Measurements from ENCODE around the gene ITGB8.

DNA sequence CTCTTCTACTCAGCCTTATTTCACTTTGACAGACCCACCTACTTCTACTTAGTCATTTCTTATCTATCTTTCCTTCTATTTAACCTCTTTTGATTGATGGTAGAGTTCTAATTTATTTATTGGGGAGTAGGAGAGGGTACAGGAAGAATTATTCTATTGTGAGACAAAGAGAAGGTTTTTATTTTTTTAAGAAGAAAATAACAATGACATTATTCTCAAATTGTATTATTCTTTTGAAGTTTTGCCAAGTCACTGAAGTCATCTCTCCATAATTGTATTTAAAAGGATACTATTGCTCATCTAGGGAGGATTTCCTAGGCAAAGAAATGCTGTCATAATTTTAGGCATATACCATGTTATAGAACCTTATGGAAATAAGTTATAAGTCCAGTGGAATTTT lies 52.7 kb downstream of the ITGB8 start:
- TF ChIP-seq, protein P1, sequence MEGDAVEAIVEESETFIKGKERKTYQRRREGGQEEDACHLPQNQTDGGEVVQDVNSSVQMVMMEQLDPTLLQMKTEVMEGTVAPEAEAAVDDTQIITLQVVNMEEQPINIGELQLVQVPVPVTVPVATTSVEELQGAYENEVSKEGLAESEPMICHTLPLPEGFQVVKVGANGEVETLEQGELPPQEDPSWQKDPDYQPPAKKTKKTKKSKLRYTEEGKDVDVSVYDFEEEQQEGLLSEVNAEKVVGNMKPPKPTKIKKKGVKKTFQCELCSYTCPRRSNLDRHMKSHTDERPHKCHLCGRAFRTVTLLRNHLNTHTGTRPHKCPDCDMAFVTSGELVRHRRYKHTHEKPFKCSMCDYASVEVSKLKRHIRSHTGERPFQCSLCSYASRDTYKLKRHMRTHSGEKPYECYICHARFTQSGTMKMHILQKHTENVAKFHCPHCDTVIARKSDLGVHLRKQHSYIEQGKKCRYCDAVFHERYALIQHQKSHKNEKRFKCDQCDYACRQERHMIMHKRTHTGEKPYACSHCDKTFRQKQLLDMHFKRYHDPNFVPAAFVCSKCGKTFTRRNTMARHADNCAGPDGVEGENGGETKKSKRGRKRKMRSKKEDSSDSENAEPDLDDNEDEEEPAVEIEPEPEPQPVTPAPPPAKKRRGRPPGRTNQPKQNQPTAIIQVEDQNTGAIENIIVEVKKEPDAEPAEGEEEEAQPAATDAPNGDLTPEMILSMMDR (IDR thresholded peaks at IDR 0.05 in 2 of 3, conservative IDR thresholded peaks at IDR 0.05 in 1 of 3; ENCODE audit: borderline replicate concordance in 1 of 3, insufficient read depth in 1 of 3, low read depth in 2 of 3, low read length in 2 of 3), result no peak
- no peak for TF ChIP-seq POLR2A (IDR thresholded peaks at IDR 0.05; ENCODE audit: borderline replicate concordance, extremely low read depth, insufficient read depth, insufficient read length)
- TF ChIP-seq SIN3A (IDR thresholded peaks at IDR 0.05; ENCODE audit: low read depth), result no peak
- TF ChIP-seq EZH2 (IDR thresholded peaks at IDR 0.05), result no peak
- no peak for TF ChIP-seq POLR2AphosphoS5 (IDR thresholded peaks at IDR 0.05; ENCODE audit: low read depth, low read length)
- TF ChIP-seq CEBPB (IDR thresholded peaks at IDR 0.05; ENCODE audit: low read depth), result no peak
- no peak for TF ChIP-seq SRF (IDR thresholded peaks at IDR 0.05; ENCODE audit: low read depth)
- TF ChIP-seq JUND (IDR thresholded peaks at IDR 0.05), result no peak
- TF ChIP-seq EZH2phosphoT487 (IDR thresholded peaks at IDR 0.05; ENCODE audit: borderline replicate concordance), result no peak
- no peak for TF ChIP-seq SP1 (IDR thresholded peaks at IDR 0.05; ENCODE audit: low read depth)
- TF ChIP-seq TCF7L2 (IDR thresholded peaks at IDR 0.05; ENCODE audit: borderline replicate concordance, extremely low read depth, insufficient read depth, insufficient read length), result no peak
- no peak for TF ChIP-seq YY1 (IDR thresholded peaks at IDR 0.05; ENCODE audit: extremely low read depth, insufficient replicate concordance, low read depth, low read length)
